ENCODE measurements around the gene GIPC3.
A peak's percentile ranks its signal among the peaks of the same experiment; 100 is the strongest.
"Not testable (repeated sequence)": the region's sequence is repeated elsewhere in the genome, so short reads cannot be mapped to it uniquely, and the experiment has no call there.

Gene GIPC3

DNA sequence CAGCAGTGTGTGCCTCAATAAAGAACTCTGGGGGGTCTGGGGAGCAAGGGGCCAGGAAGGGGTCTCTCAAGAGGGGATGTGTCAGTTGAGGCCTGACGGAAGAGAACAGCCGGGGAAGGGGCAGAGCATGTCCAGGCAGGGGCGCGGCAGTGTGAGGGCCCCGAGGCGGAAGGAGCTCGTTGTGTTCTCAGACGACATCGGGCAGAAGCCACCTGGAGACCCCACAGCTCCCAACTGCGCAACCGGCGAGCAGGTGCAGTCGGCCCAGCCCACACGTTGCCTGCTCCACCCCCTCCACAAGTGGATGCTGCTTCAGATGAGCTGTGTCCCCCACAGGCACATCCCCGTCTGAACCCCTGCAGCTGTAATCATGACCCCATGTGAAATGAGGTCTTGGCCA lies 36.4 kb downstream of the GIPC3 start:
- Histone ChIP-seq H3K36me3 (ENCODE audit: control insufficient read depth, insufficient read depth, low read length) (peaks cover 27% of the 10 kb centered on the region), H3K27ac (ENCODE audit: low read depth, low read length, severe bottlenecking) (no peak overlapping the region), H3K4me1 (ENCODE audit: control insufficient read depth, insufficient read depth, low read length, poor library complexity, severe bottlenecking) (peaks cover 11% of the 10 kb centered on the region), H3K9me3 (ENCODE audit: control insufficient read depth, low read length) (no peaks in the 10 kb centered on the region), H3K4me3 (ENCODE audit: extremely low read depth, insufficient read depth, low read length, poor library complexity, severe bottlenecking) (no peak overlapping the region)
- WGBS, 2 experiments (ENCODE audit: insufficient coverage in 2 of 2): 98 to 99% methylated on average over 11 to 14 of the region's 15 CpGs

DNA sequence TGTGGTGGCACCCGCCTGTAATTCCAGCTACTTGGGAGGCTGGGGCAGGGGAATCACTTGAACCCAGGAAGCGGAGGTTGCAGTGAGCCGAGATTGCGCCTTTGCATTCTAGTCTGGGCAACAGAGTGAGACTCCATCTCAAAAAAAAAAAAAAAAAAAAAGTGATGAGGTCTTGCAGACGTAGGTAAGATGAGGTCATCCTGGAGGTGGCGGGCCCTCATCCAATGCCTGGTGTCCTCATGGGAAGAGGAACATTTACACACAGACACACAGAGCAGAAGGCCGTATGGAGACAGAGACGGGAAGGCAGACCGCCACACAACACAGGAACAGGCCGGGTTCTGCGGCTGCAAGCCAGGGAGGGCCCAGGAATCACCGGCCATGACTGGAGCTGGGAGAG lies 36.9 kb downstream of the GIPC3 start:
- Histone ChIP-seq H3K36me3 (ENCODE audit: control insufficient read depth, insufficient read depth, low read length) (peaks cover 23% of the 10 kb centered on the region), H3K4me1 (ENCODE audit: control insufficient read depth, insufficient read depth, low read length, poor library complexity, severe bottlenecking) (peaks cover 11% of the 10 kb centered on the region), H3K27ac (ENCODE audit: low read depth, low read length, severe bottlenecking) (no peak overlapping the region), H3K9me3 (ENCODE audit: control insufficient read depth, low read length) (no peaks in the 10 kb centered on the region), H3K4me3 (ENCODE audit: extremely low read depth, insufficient read depth, low read length, poor library complexity, severe bottlenecking) (no peak overlapping the region)
- 89 to 96% methylated on average over 6 to 9 of the region's 12 CpGs for WGBS, 2 experiments (ENCODE audit: insufficient coverage in 2 of 2)

DNA sequence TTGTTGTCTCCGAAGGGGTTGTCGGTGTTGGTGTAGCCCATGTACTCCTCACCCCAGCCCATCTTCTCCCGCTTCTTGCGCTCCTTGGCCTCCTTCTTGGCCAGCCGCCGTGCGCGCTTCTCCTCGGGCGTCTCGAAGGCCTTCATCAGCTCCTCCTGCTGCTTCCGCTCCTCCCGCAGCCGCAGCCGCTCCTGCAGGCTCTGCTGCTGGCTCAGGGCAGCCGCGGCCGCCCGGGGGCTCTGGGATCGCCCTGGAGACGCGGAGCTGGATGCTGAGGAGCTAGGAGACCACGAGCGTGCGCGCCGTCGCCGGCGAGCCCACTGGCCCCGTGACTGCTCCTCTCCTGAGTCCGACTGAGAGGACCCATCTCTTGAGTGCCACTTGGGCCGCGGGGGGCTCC lies 38.4 kb downstream of the GIPC3 start:
- H3K27ac ChIP-seq (ENCODE audit: low read depth, low read length, severe bottlenecking): no peak overlapping the region
- H3K36me3 ChIP-seq (ENCODE audit: control insufficient read depth, insufficient read depth, low read length): peaks cover 23% of the 10 kb centered on the region
- WGBS, 2 experiments (ENCODE audit: insufficient coverage in 2 of 2): 96 to 98% methylated on average over 31 to 34 of the region's 34 CpGs
- H3K4me1 ChIP-seq (ENCODE audit: control insufficient read depth, insufficient read depth, low read length, poor library complexity, severe bottlenecking): peaks cover 9% of the 10 kb centered on the region
- H3K4me3 ChIP-seq (ENCODE audit: extremely low read depth, insufficient read depth, low read length, poor library complexity, severe bottlenecking): no peak overlapping the region
- H3K9me3 ChIP-seq (ENCODE audit: control insufficient read depth, low read length): no peaks in the 10 kb centered on the region

DNA sequence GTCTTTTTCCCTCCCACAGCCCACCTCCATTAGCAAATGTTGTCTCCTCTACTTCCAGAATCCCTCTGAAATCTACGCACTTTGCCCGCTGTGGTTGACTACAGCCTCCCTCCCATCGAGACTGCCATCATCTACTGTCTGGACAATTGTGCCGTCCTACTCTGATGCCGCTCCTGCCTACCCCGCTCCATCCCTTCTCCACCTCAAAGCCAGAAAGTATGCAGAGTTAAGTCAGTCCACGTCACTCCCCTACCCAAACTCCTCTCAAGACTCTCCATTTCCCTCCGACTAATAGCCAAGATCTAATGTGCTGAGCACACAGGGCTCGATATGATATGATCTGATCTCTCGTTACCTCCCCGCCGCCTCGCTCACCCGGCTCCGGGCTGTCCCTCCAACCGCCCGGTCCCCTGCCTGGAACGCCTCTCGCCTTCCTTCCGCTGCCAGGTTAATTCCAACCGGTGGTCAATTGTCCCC lies 40.8 kb downstream of the GIPC3 start:
- 2% methylated on average over 21 of the region's 21 CpGs for WGBS, 2 experiments (ENCODE audit: insufficient coverage in 2 of 2)
- Histone ChIP-seq H3K4me3 (ENCODE audit: extremely low read depth, insufficient read depth, low read length, poor library complexity, severe bottlenecking) (peak overlapping the region; percentile 99), H3K9me3 (ENCODE audit: control insufficient read depth, low read length) (no peaks in the 10 kb centered on the region), H3K4me1 (ENCODE audit: control insufficient read depth, insufficient read depth, low read length, poor library complexity, severe bottlenecking) (peaks cover 9% of the 10 kb centered on the region), H3K27ac (ENCODE audit: low read depth, low read length, severe bottlenecking) (peak overlapping the region; percentile 45), H3K36me3 (ENCODE audit: control insufficient read depth, insufficient read depth, low read length) (peaks cover 17% of the 10 kb centered on the region)

DNA sequence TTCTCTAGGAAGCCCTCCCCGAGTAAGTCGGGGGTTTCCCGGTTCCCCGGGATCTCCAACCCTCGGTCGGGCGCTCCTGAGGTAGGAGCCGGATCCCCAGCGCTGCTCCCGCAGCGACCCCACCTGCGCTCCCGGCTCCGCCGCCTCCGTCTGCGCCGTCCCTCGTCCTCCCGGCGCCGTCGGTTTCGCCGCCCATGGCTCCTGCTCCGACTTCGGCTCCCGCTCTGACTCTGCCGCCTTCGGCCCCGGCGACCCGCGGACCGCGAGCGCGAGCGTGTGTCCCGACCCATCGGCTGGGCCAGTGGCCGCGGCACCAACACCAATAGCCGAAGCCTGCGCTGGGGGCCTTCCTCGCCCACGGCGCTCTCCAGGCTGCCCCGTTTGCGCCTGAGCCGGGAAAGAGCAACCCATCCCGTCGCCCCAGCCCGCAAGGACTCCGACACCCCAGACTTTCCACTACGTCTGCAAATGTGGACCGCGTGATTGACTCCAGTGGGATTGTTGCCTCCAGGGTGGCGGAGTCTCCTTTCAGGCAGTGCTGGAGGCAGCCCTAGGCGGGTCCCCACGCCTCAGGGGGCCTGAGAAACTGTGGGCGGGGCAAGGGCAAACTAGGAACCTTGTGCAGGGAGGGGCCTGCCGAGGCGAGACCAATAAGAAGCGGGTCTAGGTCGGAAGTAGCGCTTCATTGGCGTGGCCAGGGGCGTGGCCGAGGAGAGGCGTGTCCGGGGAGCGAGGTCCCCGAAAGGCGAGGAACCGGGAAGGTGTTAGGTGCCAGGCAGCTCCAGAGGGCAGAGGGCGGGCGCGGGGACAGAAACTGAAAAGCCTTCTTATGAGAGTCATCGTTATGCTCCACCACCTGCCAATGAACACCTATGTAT lies 41.4 kb downstream of the GIPC3 start, which contains the start of gene CACTIN:
CACTIN (minus strand) TSS at position 318 of the 878 bp plus-strand sequence; CDS start at position 290, 28 bp downstream.
- no peaks in the 10 kb centered on the region for H3K9me3 ChIP-seq (ENCODE audit: control insufficient read depth, low read length)
- 0% methylated on average over 49 to 70 of the region's 80 CpGs for WGBS, 2 experiments (ENCODE audit: insufficient coverage in 2 of 2)
- peaks cover 17% of the 10 kb centered on the region for H3K36me3 ChIP-seq (ENCODE audit: control insufficient read depth, insufficient read depth, low read length)
- H3K4me3 ChIP-seq (ENCODE audit: extremely low read depth, insufficient read depth, low read length, poor library complexity, severe bottlenecking): peak within 1 kb of the TSS; percentile 99
- H3K4me1 ChIP-seq (ENCODE audit: control insufficient read depth, insufficient read depth, low read length, poor library complexity, severe bottlenecking): peaks cover 9% of the 10 kb centered on the region
- H3K27ac ChIP-seq (ENCODE audit: low read depth, low read length, severe bottlenecking): peak within 1 kb of the TSS; percentile 98

- H3K4me3 ChIP-seq (ENCODE audit: extremely low read depth, insufficient read depth, low read length, poor library complexity, severe bottlenecking): peak overlapping the region; percentile 99
- H3K36me3 ChIP-seq (ENCODE audit: control insufficient read depth, insufficient read depth, low read length): peaks cover 19% of the 10 kb centered on the region
- H3K4me1 ChIP-seq (ENCODE audit: control insufficient read depth, insufficient read depth, low read length, poor library complexity, severe bottlenecking): peaks cover 9% of the 10 kb centered on the region
- no peak overlapping the region for H3K27ac ChIP-seq (ENCODE audit: low read depth, low read length, severe bottlenecking)
- WGBS, 2 experiments (ENCODE audit: insufficient coverage in 2 of 2): 71 to 100% methylated on average over 1 to 4 of the region's 7 CpGs
- no peaks in the 10 kb centered on the region for H3K9me3 ChIP-seq (ENCODE audit: control insufficient read depth, low read length)
These were observed 42.1 kb downstream of the GIPC3 start for GRCh38 chr19:3627351-3627723.

DNA sequence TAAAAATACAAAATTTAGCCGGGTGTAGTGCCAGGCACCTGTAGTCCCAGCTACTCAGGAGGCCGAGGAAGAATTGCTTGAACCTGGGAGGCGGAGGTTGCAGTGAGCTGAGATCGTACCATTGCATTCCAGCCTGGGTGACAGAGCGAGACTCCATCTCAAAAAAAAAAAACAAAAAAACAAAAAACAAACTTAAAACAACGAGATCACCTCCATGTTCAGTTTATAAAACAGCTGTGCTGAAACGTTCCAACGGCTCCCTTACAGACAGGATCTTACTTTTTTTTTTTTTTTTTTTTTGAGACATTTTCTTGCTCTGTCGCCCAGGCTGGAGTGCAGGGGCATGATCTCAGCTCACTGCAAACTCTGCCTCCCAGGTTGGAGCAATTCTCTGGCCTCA lies 43.5 kb downstream of the GIPC3 start:
- not testable (repeated sequence) for H3K4me3 ChIP-seq (ENCODE audit: extremely low read depth, insufficient read depth, low read length, poor library complexity, severe bottlenecking); H3K27ac ChIP-seq (ENCODE audit: low read depth, low read length, severe bottlenecking); H3K9me3 ChIP-seq (ENCODE audit: control insufficient read depth, low read length); H3K4me1 ChIP-seq (ENCODE audit: control insufficient read depth, insufficient read depth, low read length, poor library complexity, severe bottlenecking)
- H3K36me3 ChIP-seq (ENCODE audit: control insufficient read depth, insufficient read depth, low read length): peaks cover 15% of the 10 kb centered on the region
- 86 to 89% methylated on average over 6 to 9 of the region's 9 CpGs for WGBS, 2 experiments (ENCODE audit: insufficient coverage in 2 of 2)

- Histone ChIP-seq H3K9me3 (ENCODE audit: control insufficient read depth, low read length) (no peaks in the 10 kb centered on the region), H3K4me1 (ENCODE audit: control insufficient read depth, insufficient read depth, low read length, poor library complexity, severe bottlenecking) (no peaks in the 10 kb centered on the region), H3K36me3 (ENCODE audit: control insufficient read depth, insufficient read depth, low read length) (peaks cover 15% of the 10 kb centered on the region), H3K4me3 (ENCODE audit: extremely low read depth, insufficient read depth, low read length, poor library complexity, severe bottlenecking) (no peak overlapping the region), H3K27ac (ENCODE audit: low read depth, low read length, severe bottlenecking) (no peak overlapping the region)
- 92 to 93% methylated on average over 39 to 43 of the region's 43 CpGs for WGBS, 2 experiments (ENCODE audit: insufficient coverage in 2 of 2)
These were observed 46.0 kb downstream of the GIPC3 start for GRCh38 chr19:3631053-3631861.

DNA sequence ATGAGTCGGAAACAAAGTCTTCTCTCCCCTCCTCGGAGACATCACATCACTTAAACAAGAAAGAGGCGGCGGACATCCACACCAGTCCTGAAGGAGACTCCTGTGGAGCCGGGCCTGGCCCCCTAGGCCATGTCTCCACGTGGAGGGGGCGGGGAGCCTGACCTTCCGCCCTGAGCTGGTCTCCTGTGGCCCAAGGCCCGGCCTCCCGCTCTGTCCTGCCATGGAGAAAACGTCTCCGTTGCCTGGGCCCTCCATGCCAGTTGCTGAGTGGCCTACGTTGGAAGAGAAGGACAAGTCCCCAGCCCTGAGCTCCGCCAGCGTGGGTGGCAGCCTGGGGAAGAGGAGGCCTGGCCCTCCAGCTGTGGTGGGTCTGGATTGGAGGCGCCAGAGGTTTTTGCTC lies 46.8 kb downstream of the GIPC3 start:
- Histone ChIP-seq H3K9me3 (ENCODE audit: control insufficient read depth, low read length) (no peaks in the 10 kb centered on the region), H3K36me3 (ENCODE audit: control insufficient read depth, insufficient read depth, low read length) (peaks cover 18% of the 10 kb centered on the region), H3K4me1 (ENCODE audit: control insufficient read depth, insufficient read depth, low read length, poor library complexity, severe bottlenecking) (no peaks in the 10 kb centered on the region), H3K4me3 (ENCODE audit: extremely low read depth, insufficient read depth, low read length, poor library complexity, severe bottlenecking) (no peak overlapping the region), H3K27ac (ENCODE audit: low read depth, low read length, severe bottlenecking) (no peak overlapping the region)
- 96 to 100% methylated on average over 7 to 9 of the region's 16 CpGs for WGBS, 2 experiments (ENCODE audit: insufficient coverage in 2 of 2)

- Histone ChIP-seq H3K36me3 (ENCODE audit: control insufficient read depth, insufficient read depth, low read length) (peaks cover 18% of the 10 kb centered on the region), H3K4me3 (ENCODE audit: extremely low read depth, insufficient read depth, low read length, poor library complexity, severe bottlenecking) (no peak overlapping the region), H3K4me1 (ENCODE audit: control insufficient read depth, insufficient read depth, low read length, poor library complexity, severe bottlenecking) (no peaks in the 10 kb centered on the region), H3K27ac (ENCODE audit: low read depth, low read length, severe bottlenecking) (no peak overlapping the region), H3K9me3 (ENCODE audit: control insufficient read depth, low read length) (no peaks in the 10 kb centered on the region)
- 96% methylated on average over 50 of the region's 50 CpGs for WGBS, 2 experiments (ENCODE audit: insufficient coverage in 2 of 2)
These were observed 47.7 kb downstream of the GIPC3 start for GRCh38 chr19:3632739-3633558.

Data from mesodermal cell (in vitro differentiated cells).